GM19099 (cell line): ENCODE measurements around the gene IL1R1.

Source experiments
- POLR2A ChIP-seq: IDR thresholded peaks from 3 replicates; pipeline ENCODE4 v1.6.1; 2011; ENCODE audit warnings: low read depth; ENCODE audit not compliant: insufficient read length; ENCODE audit errors: extremely low read depth

IL1R1 gene, protein sequence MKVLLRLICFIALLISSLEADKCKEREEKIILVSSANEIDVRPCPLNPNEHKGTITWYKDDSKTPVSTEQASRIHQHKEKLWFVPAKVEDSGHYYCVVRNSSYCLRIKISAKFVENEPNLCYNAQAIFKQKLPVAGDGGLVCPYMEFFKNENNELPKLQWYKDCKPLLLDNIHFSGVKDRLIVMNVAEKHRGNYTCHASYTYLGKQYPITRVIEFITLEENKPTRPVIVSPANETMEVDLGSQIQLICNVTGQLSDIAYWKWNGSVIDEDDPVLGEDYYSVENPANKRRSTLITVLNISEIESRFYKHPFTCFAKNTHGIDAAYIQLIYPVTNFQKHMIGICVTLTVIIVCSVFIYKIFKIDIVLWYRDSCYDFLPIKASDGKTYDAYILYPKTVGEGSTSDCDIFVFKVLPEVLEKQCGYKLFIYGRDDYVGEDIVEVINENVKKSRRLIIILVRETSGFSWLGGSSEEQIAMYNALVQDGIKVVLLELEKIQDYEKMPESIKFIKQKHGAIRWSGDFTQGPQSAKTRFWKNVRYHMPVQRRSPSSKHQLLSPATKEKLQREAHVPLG

DNA sequence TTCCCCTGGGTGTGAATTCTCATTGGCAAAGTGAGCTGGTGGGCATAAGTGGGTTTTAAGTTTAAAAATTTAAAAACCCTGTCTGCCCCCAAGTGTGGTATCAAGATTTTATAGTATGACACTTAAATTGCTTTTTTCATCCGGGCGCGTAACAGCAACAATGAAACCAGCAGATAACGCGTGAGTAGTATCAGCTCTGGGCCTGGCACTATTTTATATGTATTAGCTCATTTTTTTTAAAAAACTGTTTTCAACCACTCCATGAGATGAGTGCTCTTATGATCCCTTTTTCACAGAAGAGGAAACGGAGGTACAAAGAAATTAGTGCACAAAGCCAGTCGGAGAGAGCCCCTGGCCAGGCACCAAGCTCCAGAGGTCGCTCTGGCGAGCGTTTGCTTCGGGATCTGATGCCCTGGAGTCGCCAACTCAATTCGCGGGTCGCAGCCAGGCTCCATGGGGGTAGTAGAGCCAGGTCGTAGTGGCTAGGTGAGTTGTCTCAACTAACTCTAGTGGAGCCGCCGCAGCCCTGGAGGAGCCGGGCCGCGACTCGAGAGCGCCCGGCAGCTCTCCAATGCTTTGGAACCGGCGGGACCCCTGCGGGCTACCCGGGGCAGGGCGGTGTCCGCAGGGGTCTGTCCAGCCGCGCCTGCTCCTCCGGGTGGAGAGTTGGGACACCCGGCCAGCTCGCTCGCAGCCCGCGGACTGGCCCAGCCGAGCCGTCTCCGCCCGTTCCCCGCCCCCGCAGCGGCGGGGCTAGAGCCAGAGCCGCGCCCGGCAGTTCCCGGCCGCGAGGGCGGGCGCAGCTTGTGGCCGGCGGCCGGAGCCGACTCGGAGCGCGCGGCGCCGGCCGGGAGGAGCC, at the start of gene IL1R1:
Gene IL1R1, plus strand, starts transcription at position 777 of the 859 bp plus-strand sequence. CDS start 14,979 bp downstream, outside the sequence.
- TF ChIP-seq POLR2A, result no peak

DNA sequence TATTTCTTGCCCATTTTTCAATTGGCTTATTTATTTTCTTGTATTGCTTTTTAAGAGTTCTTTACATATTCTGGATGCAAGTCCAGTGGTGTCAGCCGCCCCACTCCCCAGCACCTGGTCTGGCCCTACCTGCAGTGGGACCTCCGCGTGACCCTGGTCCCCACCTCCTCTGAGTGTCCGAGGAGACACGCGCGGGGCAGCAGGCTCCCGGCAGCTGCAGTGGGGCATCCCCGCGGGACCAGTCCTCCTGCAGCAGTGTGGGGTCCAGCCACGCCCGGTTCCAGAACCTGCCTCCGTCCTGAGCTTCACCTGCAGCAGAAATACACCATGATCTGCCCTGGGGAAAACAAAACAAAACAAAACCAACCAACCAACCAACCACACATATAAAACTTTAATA, 48.9 kb upstream of the IL1R1 start:
- no peak for TF ChIP-seq POLR2A

DNA sequence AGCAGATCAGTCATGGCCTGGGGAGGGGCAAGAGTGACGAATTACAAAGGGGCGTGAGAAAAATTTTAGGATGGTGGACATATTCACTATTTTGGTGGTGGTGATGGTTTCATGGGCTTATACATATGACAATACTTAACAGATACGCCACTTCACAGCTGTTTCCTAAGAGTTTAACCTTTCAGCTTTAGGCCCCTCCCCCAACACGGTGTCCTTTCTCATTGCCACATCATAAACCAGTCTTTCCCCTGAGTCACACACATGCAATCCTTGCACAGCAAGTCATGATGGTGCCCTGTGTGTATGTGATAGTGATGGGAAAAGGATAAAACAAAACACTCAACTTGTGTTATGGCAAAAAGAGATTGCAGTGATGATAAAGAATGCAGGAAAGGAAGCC, 47.6 kb upstream of the IL1R1 start:
- no peak for TF ChIP-seq POLR2A

DNA sequence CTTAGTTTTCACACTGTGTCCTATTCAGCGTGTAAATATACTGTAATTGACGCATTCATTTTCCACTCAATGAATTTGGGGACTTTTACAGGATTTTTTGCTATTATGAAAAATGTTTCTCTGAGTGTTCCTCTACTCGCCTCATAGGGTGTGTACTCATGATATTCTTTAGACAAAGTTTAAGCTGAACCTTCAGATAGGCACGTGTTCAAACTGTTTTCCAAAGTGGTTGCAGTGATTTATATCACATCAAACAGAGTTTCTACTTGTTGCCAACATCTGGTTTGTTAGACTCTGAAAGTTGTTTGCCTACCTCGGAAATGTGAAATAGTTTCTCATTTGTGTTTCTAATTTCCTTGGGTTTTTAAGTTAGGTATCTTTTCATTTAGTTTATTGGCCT, 46.4 kb upstream of the IL1R1 start:
- no peak for TF ChIP-seq POLR2A

DNA sequence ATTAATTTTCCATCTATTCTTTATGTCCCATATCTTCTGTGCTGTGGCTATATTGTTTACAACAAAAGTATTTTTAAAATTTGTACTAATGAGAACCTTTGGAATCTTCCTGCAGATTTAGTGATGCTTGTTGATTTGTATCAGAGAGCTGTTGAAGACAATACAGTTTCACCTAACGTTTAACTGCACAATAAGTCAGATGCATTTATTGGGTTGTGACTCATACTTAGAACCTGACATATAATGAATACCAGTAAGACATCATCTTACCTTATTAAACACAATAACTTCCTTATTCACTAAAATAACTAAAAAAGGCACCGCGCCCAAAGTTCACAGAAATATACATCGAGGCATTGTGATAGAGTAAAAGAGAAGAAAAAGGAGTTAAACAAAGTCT, 43.8 kb upstream of the IL1R1 start:
- TF ChIP-seq POLR2A, result no peak

DNA sequence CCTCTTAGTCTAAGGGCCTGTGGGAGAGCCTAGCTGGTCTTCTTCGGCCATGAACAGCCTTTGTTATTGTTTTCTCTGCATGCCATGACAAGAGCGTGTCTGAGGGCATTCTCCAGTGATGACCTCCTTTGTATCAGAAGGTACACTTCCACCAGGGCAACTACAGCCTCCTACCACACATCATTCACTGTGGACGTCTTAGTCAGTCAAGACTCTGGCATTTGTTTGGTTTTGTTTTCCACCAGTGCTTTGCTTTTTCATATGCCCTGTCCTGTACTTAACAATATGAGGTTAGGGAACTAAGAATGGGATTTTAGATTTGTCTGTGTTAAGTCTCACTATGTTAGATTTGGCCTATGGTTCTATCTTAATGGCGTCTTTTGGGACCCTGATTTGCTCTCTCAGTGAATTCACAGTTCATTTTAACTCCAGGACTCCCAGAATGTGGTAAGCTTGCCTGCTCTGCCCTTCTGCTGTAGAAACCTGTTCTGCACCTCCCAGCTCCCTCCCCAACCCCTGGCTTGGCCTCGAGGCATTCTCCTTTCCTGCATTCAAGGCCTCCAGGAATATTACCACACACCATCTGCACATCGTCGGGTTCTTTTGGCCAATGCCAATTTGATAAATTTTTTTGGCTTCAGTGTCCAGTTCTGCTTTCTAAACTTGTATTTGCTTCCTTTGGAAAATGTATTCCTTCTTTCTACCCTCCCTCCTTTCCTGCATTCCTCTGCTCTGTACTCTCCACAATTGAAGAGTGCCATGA, 42.8 kb upstream of the IL1R1 start:
- TF ChIP-seq POLR2A, result no peak

DNA sequence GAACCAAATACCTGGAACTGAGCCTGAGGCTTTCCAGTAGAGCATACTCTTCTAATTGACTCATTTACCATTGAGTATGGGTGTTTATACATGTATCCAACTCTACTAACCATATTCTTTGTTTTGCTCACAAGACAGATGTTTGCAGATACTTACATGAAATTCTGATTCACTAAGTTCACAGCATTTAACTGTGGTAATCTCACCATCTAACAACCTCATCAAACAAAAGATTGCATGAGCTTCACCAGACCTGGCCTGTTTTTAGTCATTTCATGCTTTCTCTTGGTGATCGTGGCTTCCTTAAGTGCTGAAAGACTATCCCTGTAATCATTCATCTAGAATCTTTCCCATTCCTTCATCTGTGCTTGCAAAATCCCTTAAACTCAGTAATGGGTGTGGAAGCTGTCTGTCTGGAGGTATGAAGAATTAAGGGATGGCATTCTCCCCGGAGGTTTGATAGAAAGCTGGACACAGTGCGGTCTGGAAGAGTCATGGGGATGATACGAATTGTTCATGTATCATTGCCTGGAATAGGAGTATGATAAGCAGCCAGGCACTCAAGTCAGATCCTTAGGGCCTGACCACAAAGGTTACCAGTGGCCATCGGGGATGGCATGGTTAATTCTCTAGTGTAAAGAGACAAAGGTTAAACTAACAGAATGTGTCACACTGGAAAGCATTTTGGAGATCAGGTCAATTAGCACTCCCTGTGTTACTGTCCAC, 42.0 kb upstream of the IL1R1 start:
- TF ChIP-seq POLR2A, result no peak

DNA sequence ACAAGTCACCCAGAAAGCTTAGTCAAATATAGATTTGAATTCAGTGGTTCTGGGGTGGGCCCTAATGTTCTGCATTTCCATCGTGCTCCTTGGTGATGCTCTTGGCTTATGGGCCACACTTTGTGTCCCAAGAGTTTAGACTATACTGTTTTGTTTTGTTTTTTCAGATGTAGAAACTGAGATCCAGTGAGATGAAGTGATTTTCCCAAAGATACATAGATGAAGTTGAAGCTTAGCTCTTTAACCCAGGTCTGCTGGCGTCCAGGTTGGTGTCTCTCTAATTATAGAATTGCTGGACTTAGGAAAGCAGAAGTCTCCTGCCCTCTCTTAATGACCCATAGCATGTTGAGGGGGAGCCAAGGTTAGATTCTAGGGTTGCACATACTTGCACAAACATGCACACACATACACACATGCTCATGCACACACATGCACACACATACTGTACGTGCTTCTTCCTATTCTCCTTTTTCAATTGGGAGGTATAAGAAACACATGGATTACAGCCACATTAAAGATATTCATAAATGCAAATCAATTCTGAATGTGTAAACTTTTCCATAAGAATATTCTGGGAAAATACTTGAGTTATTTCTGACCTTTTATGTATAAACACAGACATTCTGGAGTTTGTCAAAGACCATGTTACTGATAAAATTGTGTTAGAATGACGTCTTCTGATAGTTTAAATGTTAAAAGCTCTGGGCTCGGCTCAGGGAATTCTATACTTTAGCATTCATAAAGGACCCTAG, 41.3 kb upstream of the IL1R1 start:
- TF ChIP-seq POLR2A, result no peak

DNA sequence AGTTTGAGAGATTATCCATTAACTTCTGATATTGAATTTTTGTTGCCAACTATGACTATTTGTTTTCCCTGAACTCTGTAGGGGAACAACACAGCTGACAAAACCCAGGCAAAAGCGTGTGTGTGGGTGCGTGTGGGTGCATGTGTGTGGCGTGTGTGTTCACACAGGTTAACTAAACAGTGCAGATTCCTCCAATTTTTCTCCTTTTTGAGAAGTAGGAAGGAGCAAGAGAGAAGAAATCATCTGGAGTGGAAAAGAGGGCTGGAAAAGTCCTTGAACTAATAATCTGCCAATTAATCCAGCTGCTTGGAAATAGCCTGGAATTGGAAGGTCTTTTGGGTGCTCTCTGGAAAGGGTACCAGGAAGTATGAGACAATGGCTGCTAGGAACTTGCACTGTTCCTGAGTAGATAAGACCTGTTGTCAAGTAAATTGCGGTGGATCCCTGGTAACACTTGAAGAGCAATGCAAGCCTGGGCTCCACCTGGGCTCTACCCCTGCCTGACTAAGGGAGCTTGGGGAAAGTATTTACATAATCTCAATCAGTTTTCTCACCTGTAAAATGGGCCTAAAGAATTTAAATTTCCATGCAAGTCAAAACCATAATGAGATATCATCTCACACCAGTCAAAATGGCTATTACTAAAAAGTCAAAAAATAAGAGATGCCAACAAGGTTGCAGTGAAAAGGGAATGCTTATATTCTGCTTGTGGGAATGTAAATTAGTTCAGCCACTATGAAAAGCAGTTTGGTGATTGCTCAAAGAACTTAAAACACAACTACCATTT, 40.5 kb upstream of the IL1R1 start:
- TF ChIP-seq POLR2A, result no peak

DNA sequence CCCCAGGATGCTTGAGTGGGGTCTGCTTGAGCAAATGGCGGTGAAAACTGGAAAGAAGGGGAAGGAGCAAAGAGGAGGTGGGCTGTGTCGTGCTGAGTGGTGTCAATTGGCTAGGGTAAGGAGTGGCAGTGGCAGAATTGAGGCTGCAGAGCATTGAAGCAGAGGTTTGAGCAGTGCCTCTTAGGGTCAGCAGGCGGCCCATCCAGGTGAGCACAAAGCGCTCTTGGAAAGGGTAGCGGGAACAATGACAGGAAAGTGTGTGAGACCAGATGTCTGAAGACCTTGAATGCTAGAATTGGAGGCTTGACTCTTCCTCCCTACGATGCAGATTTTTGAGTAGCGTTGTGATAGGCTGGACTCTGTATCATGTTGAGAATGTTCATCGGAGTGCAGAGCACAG, 39.3 kb upstream of the IL1R1 start:
- no peak for TF ChIP-seq POLR2A

DNA sequence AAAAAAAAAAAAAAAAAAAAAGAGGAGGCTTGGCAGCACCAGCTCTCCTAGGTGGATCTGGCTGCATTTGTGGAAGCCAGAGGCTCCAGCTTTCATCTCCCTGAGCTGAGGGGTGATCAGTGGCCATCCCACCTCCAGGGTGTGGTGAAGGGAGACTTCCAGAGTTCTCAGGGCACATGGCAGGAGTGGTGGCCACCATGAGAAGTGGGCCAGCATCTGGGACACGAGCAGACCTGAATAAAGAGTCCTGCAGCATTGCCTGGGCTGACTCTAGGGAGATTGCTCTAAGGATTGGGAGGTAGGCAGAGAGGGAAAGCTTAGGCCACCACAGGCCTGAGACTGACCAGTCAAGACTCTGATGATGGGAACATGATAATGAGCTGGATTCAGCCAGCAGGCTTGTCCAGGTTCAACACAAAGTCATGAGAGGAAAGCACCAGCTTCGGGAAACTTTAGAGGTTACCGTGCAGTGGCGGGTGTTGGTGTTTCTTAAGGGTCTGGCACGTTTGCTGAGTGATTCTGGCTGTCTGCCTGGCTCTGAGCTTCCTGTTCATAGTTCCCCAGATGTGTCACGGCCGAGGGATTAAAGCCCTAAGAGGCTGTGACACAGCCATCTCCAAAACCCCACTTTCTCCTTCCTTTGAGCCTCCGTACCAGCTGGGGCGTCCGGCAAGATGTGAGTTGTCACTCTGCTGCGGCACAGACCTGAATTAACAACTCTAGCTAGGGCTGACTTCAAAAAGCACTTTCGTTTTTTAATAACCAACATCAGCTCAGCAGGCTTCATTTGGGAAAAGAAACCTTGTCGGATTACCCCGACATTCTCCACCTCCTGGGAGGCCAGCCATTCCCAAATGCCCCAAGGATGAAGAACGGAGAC, 38.3 kb upstream of the IL1R1 start:
- TF ChIP-seq POLR2A, result no peak

DNA sequence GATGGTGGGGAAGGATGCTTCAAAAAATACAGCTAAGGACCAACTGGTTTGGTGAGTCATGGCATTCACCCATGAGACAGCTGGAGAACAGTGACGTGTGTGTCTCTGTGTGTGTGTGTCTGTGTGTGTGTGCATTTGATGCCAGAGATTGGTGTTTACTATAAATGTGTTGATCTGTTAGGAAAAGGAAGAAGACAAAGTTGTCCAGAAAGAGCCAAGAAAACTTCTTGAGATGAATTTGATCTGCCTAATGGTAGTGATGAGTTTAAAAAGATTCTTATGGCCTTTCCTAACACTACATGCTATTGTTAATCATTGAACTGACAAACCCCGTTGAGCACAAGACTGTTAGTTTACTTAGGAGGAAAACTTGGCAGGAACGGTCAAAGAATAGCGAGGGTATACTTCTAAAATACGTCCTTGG, 36.4 kb upstream of the IL1R1 start:
- TF ChIP-seq POLR2A, result no peak
